Astrocyte (in vitro differentiated cells and primary cell): Measurements from ENCODE around the gene CLEC16A. TPM values are rescaled to one million over a fixed set of nuclear protein-coding genes. Genes with fewer than 3 reads are reported as not detected.

Experiments
- DNase-seq: peaks from one replicate; pipeline ENCODE4 v3.0.0-alpha.2; 2010; ENCODE audit warnings: low read depth
- FAIRE-seq: peaks from 2 replicates; lab custom pipeline; 2011; peaks lifted over from hg19 to GRCh38; lab: Jason Lieb, UNC
- H2AFZ ChIP-seq: 2 replicates; pipeline ENCODE4 v1.6.0; 2012; ENCODE audit warnings: low read depth, low read length, inconsistent platforms
- H3K27ac ChIP-seq: 2 replicates; pipeline ENCODE4 v1.5.1; 2011; ENCODE audit warnings: low read depth, low read length, inconsistent platforms
- H3K27me3 ChIP-seq: 2 replicates; pipeline ENCODE4 v1.6.0; 2011; ENCODE audit warnings: low read length, inconsistent platforms; ENCODE audit not compliant: insufficient read depth
- H3K36me3 ChIP-seq: 2 replicates; pipeline ENCODE4 v1.5.1; 2011; ENCODE audit warnings: low read length, inconsistent platforms; ENCODE audit not compliant: insufficient read depth
- H3K4me1 ChIP-seq: 2 replicates; pipeline ENCODE4 v1.5.1; 2011; ENCODE audit warnings: low read length, inconsistent platforms; ENCODE audit not compliant: insufficient read depth
- H3K4me2 ChIP-seq: 2 replicates; pipeline ENCODE4 v1.6.0; 2012; ENCODE audit warnings: low read length, inconsistent platforms
- H3K4me3 ChIP-seq: 2 replicates; pipeline ENCODE4 v1.5.1; 2011; ENCODE audit warnings: low read depth, mild to moderate bottlenecking, low read length, inconsistent platforms; ENCODE audit not compliant: insufficient read depth
- H3K79me2 ChIP-seq: 2 replicates; pipeline ENCODE4 v1.6.0; 2012; ENCODE audit warnings: mild to moderate bottlenecking, low read length, inconsistent platforms; ENCODE audit not compliant: insufficient read depth
- H3K9ac ChIP-seq: 2 replicates; pipeline ENCODE4 v1.6.0; 2012; ENCODE audit warnings: mild to moderate bottlenecking, low read length, inconsistent platforms
- H3K9me3 ChIP-seq: 2 replicates; pipeline ENCODE4 v1.5.1; 2012; ENCODE audit warnings: low read depth, mild to moderate bottlenecking, low read length, inconsistent platforms; ENCODE audit not compliant: insufficient read depth
- H4K20me1 ChIP-seq: 2 replicates; pipeline ENCODE4 v1.6.0; 2012; ENCODE audit warnings: low read length, inconsistent platforms; ENCODE audit not compliant: insufficient read depth
- H3K27ac Mint-ChIP-seq: one replicate; pipeline ENCODE4 v1.8.0; 2021; ENCODE audit warnings: mild to moderate bottlenecking, mixed read lengths; ENCODE audit not compliant: unreplicated experiment
- H3K27me3 Mint-ChIP-seq: one replicate; pipeline ENCODE4 v1.8.0; 2021; ENCODE audit warnings: low read depth, mixed read lengths; ENCODE audit not compliant: unreplicated experiment
- H3K36me3 Mint-ChIP-seq: one replicate; pipeline ENCODE4 v1.8.0; 2021; ENCODE audit warnings: low read depth, mixed read lengths; ENCODE audit not compliant: unreplicated experiment
- H3K4me1 Mint-ChIP-seq: one replicate; pipeline ENCODE4 v1.8.0; 2021; ENCODE audit warnings: low read depth, mixed read lengths; ENCODE audit not compliant: unreplicated experiment
- H3K4me3 Mint-ChIP-seq: one replicate; pipeline ENCODE4 v1.8.0; 2021; ENCODE audit warnings: mild to moderate bottlenecking, moderate library complexity, mixed read lengths; ENCODE audit not compliant: unreplicated experiment
- H3K9me3 Mint-ChIP-seq: one replicate; pipeline ENCODE4 v1.8.0; 2021; ENCODE audit warnings: mild to moderate bottlenecking, mixed read lengths; ENCODE audit not compliant: unreplicated experiment
- CTCF ChIP-seq: IDR thresholded peaks from 2 replicates; pipeline ENCODE4 v1.5.1; 2011; ENCODE audit warnings: low read depth, mild to moderate bottlenecking, inconsistent platforms, low read length, moderate library complexity; ENCODE audit not compliant: insufficient read depth
- EZH2 ChIP-seq: IDR thresholded peaks from 2 replicates; pipeline ENCODE4 v1.6.1; 2012; ENCODE audit warnings: mild to moderate bottlenecking, low read length, inconsistent platforms; ENCODE audit not compliant: insufficient read depth
- total RNA-seq: library from RNA; stranded (reverse); gene quantifications from 2 replicates; pipeline ENCODE4 v1.2.1, GENCODE V29; 2021

CLEC16A gene
- total RNA-seq, 1 donor from 2014 or later: 31.7 TPM

GRCh38 chr16:11009027-11009755, 64.8 kb downstream of the CLEC16A start:
- Histone ChIP-seq H2AFZ (no peak overlapping the region), H3K36me3 (no peaks in the 10 kb centered on the region), H3K9ac (no peak overlapping the region), H3K4me2 (no peak overlapping the region), H3K4me3 (no peak overlapping the region), H3K27me3 (no peaks in the 10 kb centered on the region), H3K79me2 (no peaks in the 10 kb centered on the region), H3K27ac (no peak overlapping the region), H3K9me3 (no peaks in the 10 kb centered on the region), H3K4me1 (peaks cover 18% of the 10 kb centered on the region), H4K20me1 (no peaks in the 10 kb centered on the region)
- FAIRE-seq (no peak), DNase-seq (no peak)
- Mint-ChIP-seq H3K4me1 (peaks cover 34% of the 10 kb centered on the region), H3K27me3 (no peaks in the 10 kb centered on the region), H3K9me3 (peaks cover 2% of the 10 kb centered on the region), H3K36me3 (peaks cover 22% of the 10 kb centered on the region), H3K4me3 (no peak overlapping the region), H3K27ac (no peak overlapping the region)
- TF ChIP-seq EZH2: no peak
- no peak for TF ChIP-seq CTCF

DNA sequence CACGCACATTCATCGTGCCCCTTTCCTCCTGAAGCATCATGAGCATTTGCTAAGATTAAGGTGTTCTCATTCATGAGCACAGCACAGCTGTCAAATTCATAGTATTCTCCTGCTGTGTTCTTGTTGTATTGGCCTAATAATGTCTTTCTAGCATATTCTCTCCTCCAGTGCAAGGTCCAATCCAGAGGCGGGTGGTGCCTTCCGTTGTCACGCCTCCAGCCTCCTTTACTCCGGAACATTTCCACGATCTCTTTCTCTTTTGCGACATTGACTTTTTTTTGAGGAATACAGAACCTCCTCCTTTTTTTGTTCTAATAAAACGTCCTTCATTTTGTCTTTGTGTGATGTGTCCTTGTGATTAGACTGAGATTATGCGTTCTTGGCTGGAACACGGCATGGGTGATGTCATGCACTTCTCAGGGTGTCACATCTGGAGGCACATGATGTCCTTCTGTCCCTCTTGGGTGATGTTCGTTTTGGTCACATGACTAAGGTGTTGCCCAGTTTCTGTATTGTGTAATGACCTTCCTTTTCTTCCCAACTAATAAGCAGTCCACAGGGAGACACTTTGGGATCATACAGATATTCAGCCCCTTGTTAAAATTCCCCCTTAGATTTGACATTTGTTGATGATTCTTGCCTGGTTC, 66.3 kb downstream of the CLEC16A start:
- no peak overlapping the region for H3K9ac ChIP-seq
- Mint-ChIP-seq H3K36me3 (peaks cover 24% of the 10 kb centered on the region), H3K9me3 (peaks cover 2% of the 10 kb centered on the region)

More for the DNA sequence above, 66.3 kb downstream of the CLEC16A start:
- Mint-ChIP-seq H3K4me1 (peaks cover 23% of the 10 kb centered on the region), H3K4me3 (no peak overlapping the region), H3K27ac (no peak overlapping the region), H3K27me3 (no peaks in the 10 kb centered on the region)
- Histone ChIP-seq H4K20me1 (no peaks in the 10 kb centered on the region), H3K36me3 (no peaks in the 10 kb centered on the region), H3K4me3 (no peak overlapping the region), H3K9me3 (no peaks in the 10 kb centered on the region), H3K4me2 (no peak overlapping the region), H2AFZ (no peak overlapping the region), H3K4me1 (peaks cover 6% of the 10 kb centered on the region), H3K27me3 (no peaks in the 10 kb centered on the region), H3K27ac (no peak overlapping the region), H3K79me2 (no peaks in the 10 kb centered on the region)
- no peak for TF ChIP-seq EZH2
- no peak for TF ChIP-seq CTCF
- DNase-seq (no peak), FAIRE-seq (no peak)
